ENCODE data around the gene PARD3. TPM values are rescaled to one million over a fixed set of nuclear protein-coding genes. Genes with fewer than 3 reads are reported as not detected.

PARD3 gene
- total RNA-seq, 1 donor from 2014 or later, result 0.11 TPM

DNA sequence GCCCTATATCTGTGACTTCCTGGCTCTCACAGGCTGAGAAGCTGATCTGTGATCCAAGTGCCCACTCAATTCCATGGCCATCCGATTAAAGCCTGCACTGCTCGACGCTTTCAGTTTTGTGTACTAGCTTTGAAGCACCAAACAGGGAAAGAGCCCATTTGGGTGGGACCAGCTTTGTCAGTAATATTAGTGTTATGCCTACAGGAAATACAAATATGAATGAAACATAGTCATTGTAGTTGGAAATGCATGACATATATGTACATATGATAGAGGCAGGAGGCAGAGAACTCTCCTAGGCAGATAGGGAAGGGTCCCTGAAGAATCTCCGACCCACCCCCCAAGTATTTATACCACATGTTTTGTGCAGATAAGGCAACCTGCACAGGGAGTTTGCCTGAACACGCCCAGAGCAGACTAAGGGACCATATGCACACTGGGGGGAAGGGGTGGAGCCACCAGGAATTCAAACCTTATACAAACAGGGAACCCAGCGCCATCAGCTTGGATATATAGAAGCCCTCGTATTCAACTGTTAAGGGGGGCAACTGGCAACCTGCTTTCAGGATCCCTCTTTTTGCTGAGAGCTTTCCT is 653.2 kb downstream of the PARD3 start:
- Mint-ChIP-seq H3K4me1 (no peaks in the 10 kb centered on the region), H3K27me3 (no peaks in the 10 kb centered on the region), H3K9me3 (no peaks in the 10 kb centered on the region), H3K36me3 (ENCODE audit: low read depth) (no peaks in the 10 kb centered on the region), H3K4me3 (no peak overlapping the region), H3K27ac (no peak overlapping the region)
- intact Hi-C loops (cut with micrococcal nuclease), result no loop called here
- TF ChIP-seq, protein P1, sequence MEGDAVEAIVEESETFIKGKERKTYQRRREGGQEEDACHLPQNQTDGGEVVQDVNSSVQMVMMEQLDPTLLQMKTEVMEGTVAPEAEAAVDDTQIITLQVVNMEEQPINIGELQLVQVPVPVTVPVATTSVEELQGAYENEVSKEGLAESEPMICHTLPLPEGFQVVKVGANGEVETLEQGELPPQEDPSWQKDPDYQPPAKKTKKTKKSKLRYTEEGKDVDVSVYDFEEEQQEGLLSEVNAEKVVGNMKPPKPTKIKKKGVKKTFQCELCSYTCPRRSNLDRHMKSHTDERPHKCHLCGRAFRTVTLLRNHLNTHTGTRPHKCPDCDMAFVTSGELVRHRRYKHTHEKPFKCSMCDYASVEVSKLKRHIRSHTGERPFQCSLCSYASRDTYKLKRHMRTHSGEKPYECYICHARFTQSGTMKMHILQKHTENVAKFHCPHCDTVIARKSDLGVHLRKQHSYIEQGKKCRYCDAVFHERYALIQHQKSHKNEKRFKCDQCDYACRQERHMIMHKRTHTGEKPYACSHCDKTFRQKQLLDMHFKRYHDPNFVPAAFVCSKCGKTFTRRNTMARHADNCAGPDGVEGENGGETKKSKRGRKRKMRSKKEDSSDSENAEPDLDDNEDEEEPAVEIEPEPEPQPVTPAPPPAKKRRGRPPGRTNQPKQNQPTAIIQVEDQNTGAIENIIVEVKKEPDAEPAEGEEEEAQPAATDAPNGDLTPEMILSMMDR (IDR thresholded peaks at IDR 0.05), result no peak
- ChIA-PET CTCF (no interaction called here), POLR2A (no interaction called here)
- DNase-seq, result no peak
- no peak for ATAC-seq (ENCODE audit: low read depth)

DNA sequence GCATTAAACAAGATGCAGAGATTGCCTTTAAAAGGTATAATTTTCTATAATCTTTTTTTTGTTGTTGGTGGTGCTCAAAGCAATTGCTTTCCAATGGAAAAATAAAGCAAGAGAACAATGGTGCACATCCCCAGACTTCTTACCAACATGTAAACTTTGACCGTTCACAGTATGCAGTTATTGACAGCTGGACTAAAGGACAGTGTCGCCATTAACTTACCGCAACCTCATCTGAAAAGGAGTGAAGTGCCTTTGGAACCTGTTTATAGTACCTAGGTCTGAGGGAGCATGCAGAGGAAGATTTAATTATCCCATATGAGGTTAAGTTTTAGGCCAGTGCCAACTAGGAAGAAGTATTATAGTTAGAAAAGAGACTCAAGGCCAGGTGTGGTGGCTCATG is 654.5 kb downstream of the PARD3 start:
- Mint-ChIP-seq H3K36me3 (ENCODE audit: low read depth) (no peaks in the 10 kb centered on the region), H3K27me3 (no peaks in the 10 kb centered on the region), H3K9me3 (no peaks in the 10 kb centered on the region), H3K27ac (no peak overlapping the region), H3K4me3 (no peak overlapping the region), H3K4me1 (no peaks in the 10 kb centered on the region)
- ChIA-PET CTCF (no interaction called here), POLR2A (no interaction called here)
- intact Hi-C loops (cut with micrococcal nuclease), result no loop called here
- DNase-seq (no peak), ATAC-seq (ENCODE audit: low read depth) (no peak)
- TF ChIP-seq, protein P1 (IDR thresholded peaks at IDR 0.05), result no peak

DNA sequence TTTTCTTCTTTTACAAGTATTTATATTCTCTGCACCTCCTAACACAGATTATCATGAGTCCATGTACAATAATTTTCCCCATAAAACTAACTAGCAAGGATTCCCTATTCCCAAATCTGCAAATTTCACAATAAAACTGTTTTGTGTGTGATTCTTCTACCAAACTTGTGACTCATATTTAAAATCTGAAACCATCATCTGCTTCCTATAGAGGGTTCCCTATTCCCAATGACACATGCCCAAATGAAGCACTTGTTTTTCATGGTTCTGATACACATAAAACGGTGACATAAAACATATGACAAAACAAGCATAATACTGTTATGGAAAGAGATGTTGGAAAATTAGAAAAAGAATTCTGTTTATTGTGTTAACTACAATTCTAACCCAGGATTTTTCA is 657.6 kb downstream of the PARD3 start:
- no peak overlapping the region for H3K4me3 Mint-ChIP-seq
- no peaks in the 10 kb centered on the region for H3K4me1 Mint-ChIP-seq
- no peaks in the 10 kb centered on the region for H3K27me3 Mint-ChIP-seq
- CTCF ChIA-PET, result no interaction called here
- no peak overlapping the region for H3K27ac Mint-ChIP-seq
- H3K9me3 Mint-ChIP-seq, result no peaks in the 10 kb centered on the region
- POLR2A ChIA-PET, result no interaction called here
- TF ChIP-seq, protein P1 (IDR thresholded peaks at IDR 0.05), result no peak
- intact Hi-C loops (cut with micrococcal nuclease), result no loop called here
- DNase-seq (no peak), ATAC-seq (ENCODE audit: low read depth) (no peak)
- no peaks in the 10 kb centered on the region for H3K36me3 Mint-ChIP-seq (ENCODE audit: low read depth)

DNA sequence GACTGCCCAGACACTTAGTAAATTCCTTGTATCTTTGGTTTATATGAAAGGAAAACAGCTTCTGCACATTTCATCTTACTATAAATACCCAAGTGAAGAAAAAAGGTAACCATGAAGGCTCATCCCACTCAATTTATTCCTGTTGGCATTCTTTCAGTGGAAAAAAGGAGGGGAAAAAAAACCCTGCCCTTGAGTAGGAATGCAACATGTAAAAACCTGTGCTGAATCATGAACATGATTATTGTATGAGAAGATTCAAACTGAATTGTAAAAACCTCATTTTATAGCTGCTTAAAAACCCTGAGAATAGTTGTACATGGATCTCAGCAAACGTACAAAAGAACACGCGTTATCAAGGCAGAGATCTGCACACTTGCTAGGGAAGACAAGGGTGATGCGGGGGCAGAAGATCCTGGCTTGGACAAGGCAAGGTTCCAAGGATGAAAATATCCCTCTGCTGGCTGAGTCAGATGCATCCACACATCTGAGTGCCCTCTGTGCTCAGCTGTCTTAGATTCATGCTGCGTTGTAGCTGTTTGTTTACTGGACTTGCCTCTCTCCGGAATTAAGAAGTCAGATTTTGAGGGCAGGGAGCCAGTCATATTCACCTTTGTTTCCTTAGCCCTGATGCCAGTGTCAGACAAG is 658.2 kb downstream of the PARD3 start:
- intact Hi-C loops (cut with micrococcal nuclease), result no loop called here
- H3K27me3 Mint-ChIP-seq, result no peaks in the 10 kb centered on the region

DNA sequence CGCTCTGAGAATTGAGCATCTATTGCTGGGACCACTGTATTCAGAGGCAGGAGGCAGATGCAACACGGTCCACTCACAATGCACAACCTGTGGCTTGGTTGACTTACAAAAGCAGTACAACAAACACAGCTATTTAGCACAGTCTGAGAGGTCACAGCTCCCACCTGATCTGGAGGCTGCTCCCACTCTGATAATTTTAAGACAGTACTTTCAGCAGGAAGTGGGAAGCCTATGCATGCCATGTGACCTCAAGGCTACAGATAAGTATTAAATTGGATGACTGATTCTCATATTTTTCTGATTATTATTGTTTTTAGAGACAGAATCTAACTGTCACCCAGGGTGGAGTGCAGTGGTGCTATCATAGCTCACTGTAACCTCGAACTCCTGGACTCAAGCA is 659.3 kb downstream of the PARD3 start:
- ChIA-PET POLR2A (no interaction called here), CTCF (no interaction called here)
- Mint-ChIP-seq H3K4me3 (no peak overlapping the region), H3K9me3 (no peaks in the 10 kb centered on the region), H3K27me3 (no peaks in the 10 kb centered on the region), H3K4me1 (no peaks in the 10 kb centered on the region), H3K27ac (no peak overlapping the region), H3K36me3 (ENCODE audit: low read depth) (no peaks in the 10 kb centered on the region)
- DNase-seq (no peak), ATAC-seq (ENCODE audit: low read depth) (no peak)
- TF ChIP-seq, protein P1 (IDR thresholded peaks at IDR 0.05), result no peak
- intact Hi-C loops (cut with micrococcal nuclease), result no loop called here

More for the DNA sequence above, 658.2 kb downstream of the PARD3 start:
- Mint-ChIP-seq H3K4me1 (no peaks in the 10 kb centered on the region), H3K36me3 (ENCODE audit: low read depth) (no peaks in the 10 kb centered on the region), H3K9me3 (no peaks in the 10 kb centered on the region), H3K4me3 (no peak overlapping the region), H3K27ac (no peak overlapping the region)
- CTCF ChIA-PET, result no interaction called here
- ATAC-seq (ENCODE audit: low read depth) (no peak), DNase-seq (no peak)
- TF ChIP-seq, protein P1 (IDR thresholded peaks at IDR 0.05), result no peak
- POLR2A ChIA-PET, result no interaction called here

All from activated B cell treated with CpG ODN at 0.5 μM for 24 hours (primary cell).